Gastrocnemius medialis (tissue), 4 donors: Measurements from ENCODE around the gene ACAD11. TPM values are rescaled to one million over a fixed set of nuclear protein-coding genes. Genes with fewer than 3 reads are reported as not detected.

Experiments
- ATAC-seq, 2 donors: fragments of 150-250 bp; one replicate each; pipeline ENCODE4 v1.9.1; 2016
- DNase-seq, 2 donors: peaks; one replicate each; pipeline ENCODE4 v3.0.0-alpha.2; 2019
- H3K27ac ChIP-seq, 4 donors: fragments of 200-600 bp; sonication (generic); 1 replicate in 1 of 4; 2 replicates in 3 of 4; pipeline ENCODE4 v1.5.1; 2016 to 2018; ENCODE audit warnings: mild to moderate bottlenecking in 2 of 4, moderate library complexity in 1 of 4
- H3K27me3 ChIP-seq, 3 donors: fragments of 200-600 bp; sonication (generic) in 2 of 3; 1 replicate in 1 of 3; 2 replicates in 2 of 3; pipeline versions ENCODE4 v1.5.1 to v1.6.0; 2016 to 2019; ENCODE audit warnings: mild to moderate bottlenecking in 1 of 3, moderate library complexity in 1 of 3
- H3K36me3 ChIP-seq, 2 donors: fragments of 200-600 bp; sonication (generic) in 1 of 2; one replicate each; pipeline ENCODE4 v1.5.1; 2017 to 2018
- H3K4me1 ChIP-seq, 2 donors: fragments of 200-600 bp; sonication (generic) in 1 of 2; one replicate each; pipeline ENCODE4 v1.5.1; 2016 to 2017; ENCODE audit warnings: mild to moderate bottlenecking in 2 of 2
- H3K4me3 ChIP-seq, 4 donors: fragments of 200-600 bp; sonication (generic) in 3 of 4; 1 replicate in 1 of 4; 2 replicates in 3 of 4; pipeline ENCODE4 v1.5.1; 2016 to 2019; ENCODE audit warnings: mild to moderate bottlenecking in 2 of 4
- H3K9me3 ChIP-seq, 3 donors: fragments of 200-600 bp; sonication (generic) in 2 of 3; 1 replicate in 1 of 3; 2 replicates in 2 of 3; pipeline ENCODE4 v1.5.1; 2016 to 2019
- CTCF ChIP-seq, 5 experiments: fragments of 450-650 bp in 3 of 5; fragments of 200-600 bp in 2 of 5; sonication (generic) in 2 of 5; IDR thresholded peaks in 4 of 5; conservative IDR thresholded peaks in 1 of 5; 1 replicate in 4 of 5; 2 replicates in 1 of 5; pipeline ENCODE4 v1.5.1; 2016 to 2019; ENCODE audit warnings: antibody characterized with exemption in 5 of 5, mild to moderate bottlenecking in 3 of 5, moderate library complexity in 3 of 5
- POLR2A ChIP-seq, 2 donors: fragments of 450-650 bp; IDR thresholded peaks; one replicate each; pipeline ENCODE4 v1.6.1; 2017; ENCODE audit warnings: antibody characterized with exemption in 2 of 2, mild to moderate bottlenecking in 2 of 2, moderate library complexity in 2 of 2
- in situ Hi-C, 4 donors: fragments of 200-750 bp; cut with MboI; loops; one replicate each; pipeline versions ENCODE4 v1.15.0 to v1.8.0; 2017; ENCODE audit warnings: low sequenced_read_pairs in 4 of 4
- intact Hi-C: fragments of 100-400 bp; cut with DNase I; formaldehyde crosslinking; loops from one replicate; pipeline ENCODE4 v1.15.1; 2023; ENCODE audit warnings: low total_unique reads
- total RNA-seq, 4 donors: library from RNA; depleted of rRNA; stranded (reverse); fragments of >200 nt; gene quantifications; one replicate each; pipeline versions ENCODE4 v1.1.0 to v1.2.3, GENCODE V29; 2016

Gene ACAD11
- total RNA-seq, 4 donors from 2014 or later, result 2.2 to 12.4 (median 4.4) TPM

- DNase-seq, result no peak
- ATAC-seq, result no peak
- Histone ChIP-seq H3K4me1 (no peaks in the 10 kb centered on the region), H3K4me3 (no peak overlapping the region), H3K36me3 (peaks cover 0 to 31% of the 10 kb centered on the region in 2 donors), H3K9me3 (no peaks in the 10 kb centered on the region), H3K27ac (no peak overlapping the region), H3K27me3 (no peaks in the 10 kb centered on the region)
- TF ChIP-seq POLR2A (IDR thresholded peaks at IDR 0.05) (no peak), CTCF (IDR thresholded peaks at IDR 0.05 in 4 of 5, conservative IDR thresholded peaks at IDR 0.05 in 1 of 5) (no peak)
- in situ Hi-C loops (loop anchor here in 2 of 4 donors (5.0 to 10.0 kb wide), 2 partner anchors 99 to 107 kb away; no protein-coding TSS in a partner anchor), intact Hi-C loops (no loop called here)
These were observed 121.5 kb downstream of the ACAD11 start for GRCh38 chr3:132538072-132538471.

DNA sequence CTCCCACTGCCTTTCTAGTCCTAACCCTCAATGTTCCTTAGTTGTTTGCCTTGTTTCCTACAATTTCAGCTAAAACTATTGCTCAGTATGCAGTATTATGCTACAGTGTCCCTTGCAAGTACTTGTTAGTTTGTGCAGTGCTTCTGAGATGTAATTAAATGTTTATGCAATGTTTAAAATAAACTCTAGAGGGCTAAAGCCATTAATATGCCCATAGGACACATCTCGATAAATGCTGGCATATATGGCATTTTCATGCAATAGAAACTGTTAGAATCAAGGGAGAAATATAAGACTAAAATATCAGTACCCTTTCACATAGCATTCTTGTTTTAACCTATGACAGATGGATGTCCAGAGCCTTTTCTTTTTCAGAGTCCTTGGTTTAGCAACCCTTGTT is 122.3 kb downstream of the ACAD11 start:
- no peak overlapping the region for H3K4me3 ChIP-seq
- peaks cover 0 to 32% of the 10 kb centered on the region in 2 donors for H3K36me3 ChIP-seq
- no peaks in the 10 kb centered on the region for H3K27me3 ChIP-seq
- no peaks in the 10 kb centered on the region for H3K4me1 ChIP-seq
- ATAC-seq (no peak), DNase-seq (no peak)
- in situ Hi-C loops, result loop anchor here in 2 of 4 donors (5.0 to 10.0 kb wide), 2 partner anchors 100 to 108 kb away; no protein-coding TSS in a partner anchor
- H3K9me3 ChIP-seq, result no peaks in the 10 kb centered on the region
- intact Hi-C loops, result no loop called here
- H3K27ac ChIP-seq, result no peak overlapping the region
- TF ChIP-seq CTCF (IDR thresholded peaks at IDR 0.05 in 4 of 5, conservative IDR thresholded peaks at IDR 0.05 in 1 of 5) (no peak), POLR2A (IDR thresholded peaks at IDR 0.05) (no peak)

DNA sequence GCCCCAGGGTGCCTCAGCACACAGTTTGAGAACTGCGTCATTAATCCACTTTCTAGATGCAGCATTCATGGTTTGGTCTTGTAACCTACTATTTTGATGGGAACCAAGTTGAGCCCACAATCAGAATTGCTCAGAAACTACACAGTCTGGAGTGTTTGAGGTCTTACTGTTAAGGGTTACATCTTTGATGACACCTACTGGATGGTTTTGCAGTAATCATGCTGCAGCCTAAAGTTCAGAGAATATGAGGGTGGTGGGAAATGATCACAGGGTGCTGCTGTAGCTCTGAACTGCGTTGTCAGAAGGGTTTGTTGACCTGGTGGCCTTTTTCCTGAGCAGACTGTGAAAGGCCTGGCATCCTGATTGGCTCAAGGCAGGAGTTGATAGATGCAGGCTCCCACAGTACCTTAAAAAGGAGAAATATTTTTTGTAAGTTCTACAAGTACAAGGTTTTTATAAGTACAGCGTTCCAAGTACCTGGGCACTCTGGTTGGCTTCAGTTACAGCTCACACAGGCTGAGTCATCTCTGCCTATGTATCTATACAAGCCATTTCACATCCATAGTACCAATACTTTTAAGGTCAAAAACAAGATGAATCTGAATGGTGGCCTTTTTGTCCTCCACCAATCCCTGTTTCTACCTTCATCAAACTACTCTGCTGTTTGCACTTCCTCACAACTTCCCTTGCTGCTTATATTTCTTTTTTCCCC is 123.0 kb downstream of the ACAD11 start:
- intact Hi-C loops (loop anchor here (1.0 kb wide), 1 partner anchor 106 kb away; no protein-coding TSS in a partner anchor), in situ Hi-C loops (loop anchor here in 2 of 4 donors (5.0 to 10.0 kb wide), 2 partner anchors 101 to 108 kb away; no protein-coding TSS in a partner anchor)
- Histone ChIP-seq H3K4me3 (no peak overlapping the region), H3K9me3 (no peaks in the 10 kb centered on the region), H3K27me3 (no peaks in the 10 kb centered on the region), H3K4me1 (no peaks in the 10 kb centered on the region), H3K27ac (no peak overlapping the region), H3K36me3 (peaks cover 0 to 39% of the 10 kb centered on the region in 2 donors)
- DNase-seq, result no peak
- TF ChIP-seq CTCF (IDR thresholded peaks at IDR 0.05 in 4 of 5, conservative IDR thresholded peaks at IDR 0.05 in 1 of 5), result no peak
- TF ChIP-seq POLR2A (IDR thresholded peaks at IDR 0.05), result no peak
- ATAC-seq, result no peak

DNA sequence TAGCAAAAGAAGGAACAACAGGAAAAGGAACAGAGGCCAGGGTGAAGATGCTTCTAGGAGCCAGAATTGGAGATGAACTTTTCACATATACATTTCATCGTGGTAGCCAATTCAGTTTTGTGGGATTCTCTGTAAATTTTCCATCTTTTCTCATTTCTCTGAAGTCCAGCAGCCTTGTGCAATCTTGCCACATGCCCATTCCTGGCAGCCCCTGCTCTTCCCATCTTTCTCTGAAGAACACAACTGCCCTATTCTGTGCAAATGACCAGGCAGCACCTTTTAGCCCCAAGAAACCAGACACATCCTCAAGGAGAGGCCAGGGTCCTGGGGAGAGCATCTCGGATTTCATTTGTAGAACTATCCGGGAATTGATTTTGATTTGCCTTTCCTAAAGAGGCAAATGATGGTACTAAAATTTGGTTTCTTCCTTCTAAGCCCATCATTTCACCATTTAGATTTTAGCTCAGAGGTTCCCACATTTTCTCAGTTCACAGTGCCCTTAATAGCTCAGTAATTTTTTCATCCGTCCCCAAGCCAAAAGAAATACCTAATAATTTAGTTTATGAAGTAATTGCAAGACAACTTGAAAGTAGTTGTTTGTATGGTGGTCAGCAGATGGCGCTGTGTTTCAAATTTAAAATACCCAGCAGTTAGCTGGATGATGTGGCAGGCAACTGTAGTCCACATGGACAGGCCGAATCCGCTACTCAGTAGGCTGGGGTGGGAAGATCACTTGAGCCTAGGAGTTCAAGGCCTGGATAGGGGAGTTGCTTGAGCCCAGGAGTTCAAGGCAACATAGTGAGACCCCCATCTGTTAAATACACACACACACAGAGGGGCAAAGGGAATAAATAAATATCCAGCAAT is 123.8 kb downstream of the ACAD11 start:
- Histone ChIP-seq H3K27me3 (no peaks in the 10 kb centered on the region), H3K4me1 (no peaks in the 10 kb centered on the region), H3K27ac (no peak overlapping the region), H3K4me3 (no peak overlapping the region), H3K9me3 (no peaks in the 10 kb centered on the region), H3K36me3 (peaks cover 0 to 47% of the 10 kb centered on the region in 2 donors)
- TF ChIP-seq POLR2A (IDR thresholded peaks at IDR 0.05) (no peak), CTCF (IDR thresholded peaks at IDR 0.05 in 4 of 5, conservative IDR thresholded peaks at IDR 0.05 in 1 of 5) (peak; percentile 54 to 76 (median 61))
- ATAC-seq (peak; percentile 66 to 80), DNase-seq (peak; percentile 30 to 38)
- intact Hi-C loops (loop anchor here (1.0 kb wide), 1 partner anchor 106 kb away; no protein-coding TSS in a partner anchor), in situ Hi-C loops (loop anchor here in 2 of 4 donors (5.0 to 10.0 kb wide), 2 partner anchors 101 to 109 kb away; no protein-coding TSS in a partner anchor)
